ENCODE data around the gene WDR87.

The WDR87 gene

DNA sequence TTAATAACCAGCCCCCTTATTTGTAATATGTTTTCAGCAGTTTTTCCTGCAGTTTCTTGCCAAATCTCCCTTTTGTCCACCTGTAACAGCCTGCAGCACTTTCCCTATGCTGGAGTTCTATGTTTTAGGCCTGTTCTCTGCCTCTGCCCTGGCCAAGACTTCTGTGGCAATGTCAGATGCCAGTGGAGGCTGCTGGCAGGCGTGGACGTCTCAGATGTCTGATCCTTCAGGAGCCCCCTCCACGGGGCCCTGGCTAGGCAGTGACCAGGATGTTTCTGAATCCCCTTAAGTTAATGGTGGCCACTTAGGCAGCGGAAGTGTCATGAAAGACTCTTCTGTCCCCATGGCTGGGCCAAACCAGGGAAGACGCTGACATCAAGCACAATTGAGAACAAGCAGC lies 41.4 kb upstream of the WDR87 start:
- TF ChIP-seq SIN3A (IDR thresholded peaks at IDR 0.05; ENCODE audit: borderline replicate concordance, insufficient read depth, low read length) (no peak), POLR2AphosphoS5 (IDR thresholded peaks at IDR 0.05; ENCODE audit: low read depth, low read length) (no peak), TAF1 (IDR thresholded peaks at IDR 0.05; ENCODE audit: borderline replicate concordance, insufficient read depth, low read length) (no peak), FOXP2 (optimal IDR thresholded peaks at IDR 0.05; ENCODE audit: borderline replicate concordance, extremely low read depth, extremely low read length, insufficient read depth) (no peak)
- TF ChIP-seq, protein P1, sequence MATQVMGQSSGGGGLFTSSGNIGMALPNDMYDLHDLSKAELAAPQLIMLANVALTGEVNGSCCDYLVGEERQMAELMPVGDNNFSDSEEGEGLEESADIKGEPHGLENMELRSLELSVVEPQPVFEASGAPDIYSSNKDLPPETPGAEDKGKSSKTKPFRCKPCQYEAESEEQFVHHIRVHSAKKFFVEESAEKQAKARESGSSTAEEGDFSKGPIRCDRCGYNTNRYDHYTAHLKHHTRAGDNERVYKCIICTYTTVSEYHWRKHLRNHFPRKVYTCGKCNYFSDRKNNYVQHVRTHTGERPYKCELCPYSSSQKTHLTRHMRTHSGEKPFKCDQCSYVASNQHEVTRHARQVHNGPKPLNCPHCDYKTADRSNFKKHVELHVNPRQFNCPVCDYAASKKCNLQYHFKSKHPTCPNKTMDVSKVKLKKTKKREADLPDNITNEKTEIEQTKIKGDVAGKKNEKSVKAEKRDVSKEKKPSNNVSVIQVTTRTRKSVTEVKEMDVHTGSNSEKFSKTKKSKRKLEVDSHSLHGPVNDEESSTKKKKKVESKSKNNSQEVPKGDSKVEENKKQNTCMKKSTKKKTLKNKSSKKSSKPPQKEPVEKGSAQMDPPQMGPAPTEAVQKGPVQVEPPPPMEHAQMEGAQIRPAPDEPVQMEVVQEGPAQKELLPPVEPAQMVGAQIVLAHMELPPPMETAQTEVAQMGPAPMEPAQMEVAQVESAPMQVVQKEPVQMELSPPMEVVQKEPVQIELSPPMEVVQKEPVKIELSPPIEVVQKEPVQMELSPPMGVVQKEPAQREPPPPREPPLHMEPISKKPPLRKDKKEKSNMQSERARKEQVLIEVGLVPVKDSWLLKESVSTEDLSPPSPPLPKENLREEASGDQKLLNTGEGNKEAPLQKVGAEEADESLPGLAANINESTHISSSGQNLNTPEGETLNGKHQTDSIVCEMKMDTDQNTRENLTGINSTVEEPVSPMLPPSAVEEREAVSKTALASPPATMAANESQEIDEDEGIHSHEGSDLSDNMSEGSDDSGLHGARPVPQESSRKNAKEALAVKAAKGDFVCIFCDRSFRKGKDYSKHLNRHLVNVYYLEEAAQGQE (IDR thresholded peaks at IDR 0.05; ENCODE audit: insufficient read depth in 1 of 2, low read depth in 2 of 2, low read length in 2 of 2) = no peak

DNA sequence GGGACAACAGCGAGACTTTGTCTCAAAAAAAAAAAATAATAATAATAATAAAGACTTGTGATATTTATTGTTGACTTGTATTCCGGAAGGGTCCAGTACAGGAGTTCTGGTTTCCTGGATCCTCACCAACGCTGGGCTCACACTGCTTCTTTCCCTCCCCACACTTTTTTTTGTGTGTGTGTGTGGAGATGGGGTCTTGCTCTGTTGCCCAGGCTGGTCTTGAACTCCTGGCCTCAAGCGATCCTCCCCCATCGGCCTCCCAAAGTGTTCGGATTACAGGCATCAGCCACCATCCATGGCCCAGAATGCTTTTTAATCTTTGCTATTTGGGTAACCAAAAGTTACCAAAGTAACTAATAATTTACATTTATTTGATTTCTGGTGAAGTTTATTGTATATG lies 39.7 kb upstream of the WDR87 start:
- TF ChIP-seq SIN3A (IDR thresholded peaks at IDR 0.05; ENCODE audit: borderline replicate concordance, insufficient read depth, low read length) = no peak
- TF ChIP-seq, protein P1 (IDR thresholded peaks at IDR 0.05; ENCODE audit: insufficient read depth in 1 of 2, low read depth in 2 of 2, low read length in 2 of 2) = no peak
- TF ChIP-seq TAF1 (IDR thresholded peaks at IDR 0.05; ENCODE audit: borderline replicate concordance, insufficient read depth, low read length) = no peak
- no peak for TF ChIP-seq POLR2AphosphoS5 (IDR thresholded peaks at IDR 0.05; ENCODE audit: low read depth, low read length)
- TF ChIP-seq FOXP2 (optimal IDR thresholded peaks at IDR 0.05; ENCODE audit: borderline replicate concordance, extremely low read depth, extremely low read length, insufficient read depth) = no peak

DNA sequence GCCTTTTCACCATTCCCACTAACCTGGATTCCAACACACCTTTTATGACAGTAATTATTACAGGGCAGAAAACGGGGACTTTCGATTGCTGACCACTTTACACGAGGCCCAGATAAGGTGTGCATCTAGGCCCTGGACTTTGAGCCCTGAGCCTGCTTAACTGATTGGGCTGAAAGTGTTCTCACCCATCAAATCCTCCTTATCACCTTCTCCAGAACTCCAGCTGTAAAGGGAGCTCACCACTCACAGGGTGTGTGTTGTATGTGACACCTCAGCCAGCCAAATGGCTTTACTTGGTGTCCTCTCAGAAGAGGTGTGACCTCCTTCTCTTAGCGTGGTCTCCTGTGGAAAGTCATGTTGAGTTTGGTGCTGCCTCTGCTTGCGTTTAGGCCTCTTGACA lies 37.1 kb upstream of the WDR87 start:
- no peak for TF ChIP-seq TAF1 (IDR thresholded peaks at IDR 0.05; ENCODE audit: borderline replicate concordance, insufficient read depth, low read length)
- TF ChIP-seq, protein P1 (IDR thresholded peaks at IDR 0.05; ENCODE audit: insufficient read depth in 1 of 2, low read depth in 2 of 2, low read length in 2 of 2) = no peak
- no peak for TF ChIP-seq FOXP2 (optimal IDR thresholded peaks at IDR 0.05; ENCODE audit: borderline replicate concordance, extremely low read depth, extremely low read length, insufficient read depth)
- TF ChIP-seq SIN3A (IDR thresholded peaks at IDR 0.05; ENCODE audit: borderline replicate concordance, insufficient read depth, low read length) = no peak
- TF ChIP-seq POLR2AphosphoS5 (IDR thresholded peaks at IDR 0.05; ENCODE audit: low read depth, low read length) = no peak

DNA sequence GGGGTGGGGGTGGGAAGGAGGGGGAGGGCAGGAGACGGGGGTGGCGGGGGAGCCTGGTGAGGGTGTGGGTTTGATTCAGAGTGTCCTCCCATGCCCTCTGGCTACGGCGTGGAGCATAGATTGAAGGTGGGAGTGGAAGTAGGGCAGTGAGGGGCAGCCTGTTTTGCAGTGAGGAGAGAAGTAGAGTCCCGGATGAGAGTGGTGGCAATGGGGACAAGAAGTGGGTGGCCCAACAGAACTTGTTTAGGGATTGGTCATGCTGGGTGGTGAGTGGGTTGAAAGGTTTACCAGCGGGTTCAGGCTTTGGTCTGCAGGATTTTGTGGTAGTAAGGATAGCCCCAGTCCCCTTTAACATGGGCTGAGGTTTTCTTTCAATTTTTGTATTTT lies 36.1 kb upstream of the WDR87 start:
- no peak for TF ChIP-seq FOXP2 (optimal IDR thresholded peaks at IDR 0.05; ENCODE audit: borderline replicate concordance, extremely low read depth, extremely low read length, insufficient read depth)
- TF ChIP-seq, protein P1 (IDR thresholded peaks at IDR 0.05; ENCODE audit: insufficient read depth in 1 of 2, low read depth in 2 of 2, low read length in 2 of 2) = no peak
- no peak for TF ChIP-seq SIN3A (IDR thresholded peaks at IDR 0.05; ENCODE audit: borderline replicate concordance, insufficient read depth, low read length)
- TF ChIP-seq TAF1 (IDR thresholded peaks at IDR 0.05; ENCODE audit: borderline replicate concordance, insufficient read depth, low read length) = no peak
- no peak for TF ChIP-seq POLR2AphosphoS5 (IDR thresholded peaks at IDR 0.05; ENCODE audit: low read depth, low read length)
